GM12874 (cell line): ENCODE measurements around the gene CCDC51.

ENCODE experiments used
- CTCF ChIP-seq: IDR thresholded peaks from 2 replicates; pipeline ENCODE4 v1.5.1; 2011; ENCODE audit warnings: low read depth, mild to moderate bottlenecking, control low read depth, low read length, moderate library complexity; ENCODE audit not compliant: insufficient read depth

CCDC51 gene

GRCh38 chr3:48404440-48405342 lies 35.2 kb downstream of the CCDC51 start:
- TF ChIP-seq CTCF: no peak

GRCh38 chr3:48403533-48404439 lies 36.1 kb downstream of the CCDC51 start:
- TF ChIP-seq CTCF: no peak

GRCh38 chr3:48402907-48403306 lies 37.0 kb downstream of the CCDC51 start:
- no peak for TF ChIP-seq CTCF

GRCh38 chr3:48402281-48402732 lies 37.6 kb downstream of the CCDC51 start:
- TF ChIP-seq CTCF: no peak

- peak; percentile 71 for TF ChIP-seq CTCF
These were observed 39.0 kb downstream of the CCDC51 start for GRCh38 chr3:48400824-48401433.

- no peak for TF ChIP-seq CTCF
These were observed 40.3 kb downstream of the CCDC51 start for GRCh38 chr3:48399387-48400172.
